T-cell (primary cell): ENCODE data around the gene F2. TPM values are rescaled to one million over a fixed set of nuclear protein-coding genes. Genes with fewer than 3 reads are reported as not detected.
"Not testable (repeated sequence)": the region's sequence is repeated elsewhere in the genome, so short reads cannot be mapped to it uniquely, and the experiment has no call there.

Source experiments
- ATAC-seq, 4 experiments: fragments of 200-7000 bp in 3 of 4; fragments of 150-1000 bp in 1 of 4; cut with Tn5 transposase; replicated peaks in 1 of 4; 1 replicate in 3 of 4; 2 replicates in 1 of 4; pipeline ENCODE4 v1.10.0; 2021; ENCODE audit warnings: moderate library complexity in 3 of 4, mild to moderate bottlenecking in 2 of 4, moderate number of reproducible peaks in 1 of 4
- CTCF ChIA-PET, 2 donors: fragments of 300-600 bp; sonication (Branson Sonifier 250); formaldehyde crosslinking; loops; one replicate each; lab custom pipeline; 2022; ENCODE audit warnings: antibody characterized with exemption in 2 of 2; lab: Charles Lee
- POLR2A ChIA-PET, 2 donors: fragments of 300-600 bp; sonication (Branson Sonifier 250); formaldehyde crosslinking; loops; one replicate each; lab custom pipeline; 2022; ENCODE audit warnings: antibody characterized with exemption in 2 of 2; lab: Charles Lee
- DNase-seq, 35 experiments: peaks; one replicate each; pipeline versions ENCODE4 v3.0.0 to v3.0.0-alpha.2; 2013 to 2023
- H3K27ac ChIP-seq: one replicate; pipeline ENCODE4 v1.5.1; 2013; ENCODE audit warnings: low read length
- H3K27me3 ChIP-seq, 2 experiments: replicated peaks in 1 of 2; 1 replicate in 1 of 2; 2 replicates in 1 of 2; pipeline versions ENCODE4 v1.6.1 to v1.7.0; 2013; ENCODE audit warnings: low read length in 1 of 2, mixed read lengths in 1 of 2; ENCODE audit not compliant: control insufficient read depth in 2 of 2, insufficient read depth in 2 of 2; ENCODE audit errors: extremely low read depth in 1 of 2
- H3K36me3 ChIP-seq, 2 donors: 1 replicate in 1 of 2; 2 replicates in 1 of 2; pipeline versions ENCODE4 v1.6.1 to v1.7.0; 2013; ENCODE audit warnings: low read length in 1 of 2; ENCODE audit not compliant: control insufficient read depth in 2 of 2, insufficient read depth in 1 of 2; ENCODE audit errors: extremely low read depth in 1 of 2
- H3K4me1 ChIP-seq, 2 experiments: 1 replicate in 1 of 2; 2 replicates in 1 of 2; pipeline versions ENCODE4 v1.6.1 to v1.7.0; 2013; ENCODE audit warnings: low read length in 2 of 2, mixed read lengths in 1 of 2; ENCODE audit not compliant: insufficient read depth in 2 of 2, control insufficient read depth in 1 of 2; ENCODE audit errors: extremely low read depth in 1 of 2
- H3K4me3 ChIP-seq, 2 donors: 1 replicate in 1 of 2; 2 replicates in 1 of 2; pipeline versions ENCODE4 v1.5.1 to v1.7.0; 2013; ENCODE audit warnings: mild to moderate bottlenecking in 2 of 2, low read length in 1 of 2, moderate library complexity in 1 of 2; ENCODE audit not compliant: control insufficient read depth in 1 of 2; ENCODE audit errors: extremely low read depth in 1 of 2
- H3K9me3 ChIP-seq: 2 replicates; pipeline ENCODE4 v1.7.0; 2013
- H3K27ac Mint-ChIP-seq, 2 donors: one replicate each; pipeline ENCODE4 v1.8.0; 2020 to 2021; ENCODE audit warnings: mild to moderate bottlenecking in 2 of 2, mixed read lengths in 2 of 2
- H3K27me3 Mint-ChIP-seq, 2 donors: one replicate each; pipeline ENCODE4 v1.8.0; 2021 to 2022; ENCODE audit warnings: mixed read lengths in 2 of 2
- H3K36me3 Mint-ChIP-seq: one replicate; pipeline ENCODE4 v1.8.0; 2021; ENCODE audit warnings: mixed read lengths
- H3K4me1 Mint-ChIP-seq, 3 donors: one replicate each; pipeline ENCODE4 v1.8.0; 2020 to 2022; ENCODE audit warnings: mixed read lengths in 3 of 3, mild to moderate bottlenecking in 1 of 3
- H3K4me3 Mint-ChIP-seq, 3 donors: one replicate each; pipeline ENCODE4 v1.8.0; 2020 to 2022; ENCODE audit warnings: mild to moderate bottlenecking in 3 of 3, mixed read lengths in 3 of 3, moderate library complexity in 3 of 3
- H3K9me3 Mint-ChIP-seq, 3 donors: one replicate each; pipeline ENCODE4 v1.8.0; 2020 to 2022; ENCODE audit warnings: mixed read lengths in 3 of 3
- WGBS: methylation state at CpG from one replicate; pipeline ENCODE4 v1.1.5; 2013; ENCODE audit warnings: missing lambda C conversion rate; ENCODE audit not compliant: insufficient coverage; 5-methylcytosine and 5-hydroxymethylcytosine counted together
- total RNA-seq, 35 experiments: library from RNA in 6 of 35; stranded (reverse) in 6 of 35; fragments of 120-200 nt in 1 of 35; gene quantifications; one replicate each; pipeline versions ENCODE4 v1.2.1 to v1.2.4 and lab custom pipeline; 2013 to 2026

The F2 gene
- total RNA-seq, 5 donors from 2014 or later (not counting 1 experiment from before 2014, with no cell fraction given) = 0.26 to 0.85 (median 0.57) TPM; not detected in 1

- WGBS = 97% methylated on average over 30 of the region's 31 CpGs
- Mint-ChIP-seq H3K9me3 (no peaks in the 10 kb centered on the region), H3K4me3 (no peak overlapping the region), H3K27me3 (no peaks in the 10 kb centered on the region), H3K4me1 (peaks cover 25 to 42% (median 32%) of the 10 kb centered on the region in 3 donors), H3K27ac (no peak overlapping the region), H3K36me3 (peaks cover 51% of the 10 kb centered on the region)
- H3K4me1 ChIP-seq = peaks cover 12 to 19% of the 10 kb centered on the region in 2 experiments
- ATAC-seq = no peak
- no peak overlapping the region for H3K27ac ChIP-seq
- H3K36me3 ChIP-seq = peaks cover 18 to 57% of the 10 kb centered on the region in 2 donors
- no peak for DNase-seq
- no peaks in the 10 kb centered on the region for H3K9me3 ChIP-seq
- POLR2A ChIA-PET = no interaction called here
- no peaks in the 10 kb centered on the region for H3K27me3 ChIP-seq
- H3K4me3 ChIP-seq = no peak overlapping the region
- CTCF ChIA-PET = no interaction called here
These were observed 13.8 kb upstream of the F2 start for GRCh38 chr11:46705070-46705688.

DNA sequence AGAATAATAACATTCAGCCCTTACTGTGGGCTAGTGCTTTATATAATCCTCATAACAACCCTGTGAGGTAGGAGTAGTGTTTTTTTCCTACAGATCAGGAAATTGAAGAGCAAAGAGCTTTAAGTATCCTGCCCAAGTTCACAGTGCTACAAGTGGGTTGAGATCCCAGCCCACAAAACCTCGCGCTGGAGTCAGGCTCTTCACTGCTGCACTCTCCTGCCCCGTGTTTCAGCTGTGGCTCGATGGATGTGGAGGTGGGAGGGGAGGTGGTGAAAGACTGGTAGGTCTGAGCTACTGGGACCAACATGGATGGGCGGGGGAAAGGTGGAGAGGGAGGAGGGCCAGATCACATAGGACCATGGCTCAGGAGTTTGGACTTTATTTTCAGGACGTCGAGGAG lies 12.1 kb upstream of the F2 start:
- H3K27ac Mint-ChIP-seq = no peak overlapping the region
- 97% methylated on average over 6 of the region's 7 CpGs for WGBS
- DNase-seq = no peak
- H3K9me3 Mint-ChIP-seq = no peaks in the 10 kb centered on the region
- Histone ChIP-seq H3K9me3 (no peaks in the 10 kb centered on the region), H3K27me3 (no peaks in the 10 kb centered on the region), H3K36me3 (peaks cover 18 to 55% of the 10 kb centered on the region in 2 donors), H3K4me3 (no peak overlapping the region), H3K27ac (no peak overlapping the region), H3K4me1 (peaks cover 7 to 10% of the 10 kb centered on the region in 2 experiments)
- no peak overlapping the region for H3K4me3 Mint-ChIP-seq
- CTCF ChIA-PET = no interaction called here
- no peak for ATAC-seq
- H3K27me3 Mint-ChIP-seq = no peaks in the 10 kb centered on the region
- H3K4me1 Mint-ChIP-seq = peaks cover 14 to 29% (median 19%) of the 10 kb centered on the region in 3 donors
- peaks cover 46% of the 10 kb centered on the region for H3K36me3 Mint-ChIP-seq
- POLR2A ChIA-PET = interaction anchor here in 1 of 2 donors (0.6 kb wide), 1 partner anchor 501 kb away, joined by 3 read pairs; no protein-coding TSS in a partner anchor

GRCh38 chr11:46709351-46709750 lies 9.7 kb upstream of the F2 start:
- H3K27ac ChIP-seq, H3K4me3 ChIP-seq, H3K4me1 ChIP-seq, CTCF ChIA-PET, H3K9me3 ChIP-seq, ATAC-seq, H3K27ac Mint-ChIP-seq, POLR2A ChIA-PET, H3K9me3 Mint-ChIP-seq, H3K27me3 ChIP-seq, H3K4me3 Mint-ChIP-seq, H3K27me3 Mint-ChIP-seq, DNase-seq: not testable (repeated sequence)
- 94% methylated on average over 6 of the region's 9 CpGs for WGBS
- H3K36me3 Mint-ChIP-seq = peaks cover 28% of the 10 kb centered on the region
- H3K36me3 ChIP-seq = peaks cover 12 to 34% of the 10 kb centered on the region in 2 donors
- peaks cover 0 to 12% (median 4%) of the 10 kb centered on the region in 3 donors for H3K4me1 Mint-ChIP-seq

GRCh38 chr11:46710821-46711269 lies 8.2 kb upstream of the F2 start:
- DNase-seq (no peak), ATAC-seq (no peak)
- CTCF ChIA-PET = interaction anchor here in 1 of 2 donors (0.7 kb wide), 1 partner anchor 36 kb away, joined by 6 read pairs; no protein-coding TSS in a partner anchor
- Mint-ChIP-seq H3K4me1 (peaks cover 0 to 12% (median 4%) of the 10 kb centered on the region in 3 donors), H3K9me3 (no peaks in the 10 kb centered on the region), H3K27me3 (no peaks in the 10 kb centered on the region), H3K4me3 (no peak overlapping the region), H3K27ac (no peak overlapping the region), H3K36me3 (peaks cover 20% of the 10 kb centered on the region)
- Histone ChIP-seq H3K36me3 (peaks cover 3 to 19% of the 10 kb centered on the region in 2 donors), H3K4me1 (no peaks in the 10 kb centered on the region), H3K4me3 (no peak overlapping the region), H3K27me3 (no peaks in the 10 kb centered on the region), H3K27ac (no peak overlapping the region), H3K9me3 (no peaks in the 10 kb centered on the region)
- POLR2A ChIA-PET = no interaction called here
- 91% methylated on average over 8 of the region's 10 CpGs for WGBS

DNA sequence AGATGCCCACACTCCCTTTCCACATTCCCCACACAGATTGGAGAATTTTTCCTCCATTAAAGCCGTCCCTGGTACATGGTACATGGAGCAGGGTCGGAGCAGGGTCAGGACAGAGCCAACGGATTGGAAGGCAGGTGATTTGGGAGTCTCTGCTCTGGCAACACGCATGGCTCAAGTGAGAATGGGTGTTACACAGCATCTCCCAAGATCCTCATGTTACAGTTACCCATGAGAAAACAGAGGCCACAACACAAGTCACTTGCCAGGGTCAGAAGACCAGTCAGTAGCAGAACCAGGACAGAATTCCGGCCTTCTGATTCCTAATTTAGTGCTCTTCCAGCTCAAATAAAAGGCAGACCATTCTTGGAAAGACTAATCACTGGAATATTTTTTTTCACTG lies 7.7 kb upstream of the F2 start:
- Mint-ChIP-seq H3K27me3 (no peaks in the 10 kb centered on the region), H3K4me3 (no peak overlapping the region), H3K9me3 (no peaks in the 10 kb centered on the region), H3K27ac (no peak overlapping the region), H3K36me3 (peaks cover 20% of the 10 kb centered on the region), H3K4me1 (peaks cover 0 to 12% (median 4%) of the 10 kb centered on the region in 3 donors)
- 91% methylated on average over 4 of the region's 5 CpGs for WGBS
- ChIA-PET POLR2A (no interaction called here), CTCF (no interaction called here)
- Histone ChIP-seq H3K27ac (no peak overlapping the region), H3K9me3 (no peaks in the 10 kb centered on the region), H3K4me3 (no peak overlapping the region), H3K27me3 (no peaks in the 10 kb centered on the region), H3K4me1 (no peaks in the 10 kb centered on the region), H3K36me3 (peaks cover 3 to 16% of the 10 kb centered on the region in 2 donors)
- ATAC-seq (no peak), DNase-seq (no peak)

GRCh38 chr11:46712874-46713576 lies 6.0 kb upstream of the F2 start:
- ATAC-seq (no peak), DNase-seq (no peak)
- CTCF ChIA-PET = interaction anchor here in 1 of 2 donors (0.5 kb wide), 1 partner anchor 287 kb away, joined by 3 read pairs; no protein-coding TSS in a partner anchor
- WGBS = 100% methylated on average over 2 of the region's 7 CpGs
- POLR2A ChIA-PET = interaction anchor here in 1 of 2 donors (0.7 kb wide), 1 partner anchor 29 kb away, joined by 3 read pairs; no protein-coding TSS in a partner anchor
- Mint-ChIP-seq H3K4me1 (peaks cover under 1% of the 10 kb centered on the region in 3 donors), H3K9me3 (no peaks in the 10 kb centered on the region), H3K27ac (no peak overlapping the region), H3K27me3 (no peaks in the 10 kb centered on the region), H3K4me3 (no peak overlapping the region), H3K36me3 (peaks cover 6% of the 10 kb centered on the region)
- H3K4me3 ChIP-seq = no peak overlapping the region
- H3K4me1 ChIP-seq = peaks cover 0 to 4% of the 10 kb centered on the region in 2 experiments
- H3K36me3 ChIP-seq = peaks cover 0 to 2% of the 10 kb centered on the region in 2 donors
- H3K27me3 ChIP-seq = no peaks in the 10 kb centered on the region
- no peaks in the 10 kb centered on the region for H3K9me3 ChIP-seq
- no peak overlapping the region for H3K27ac ChIP-seq
